Erythroblast (primary cell): ENCODE results near the gene IL6ST.

Source experiments
- GATA1 ChIP-seq: IDR thresholded peaks from 2 replicates; pipeline ENCODE4 v1.6.1; 2011; ENCODE audit warnings: low read depth, mild to moderate bottlenecking, control low read depth, low read length, moderate library complexity
- POLR2A ChIP-seq: IDR thresholded peaks from 2 replicates; pipeline ENCODE4 v1.6.1; 2011; ENCODE audit warnings: mild to moderate bottlenecking, low read length

- TF ChIP-seq POLR2A (no peak), GATA1 (no peak)
Measured at GRCh38 chr5:56028708-56029107, 33.9 kb upstream of the IL6ST start.
